ENCODE measurements around the gene UPK2.

Gene UPK2

DNA sequence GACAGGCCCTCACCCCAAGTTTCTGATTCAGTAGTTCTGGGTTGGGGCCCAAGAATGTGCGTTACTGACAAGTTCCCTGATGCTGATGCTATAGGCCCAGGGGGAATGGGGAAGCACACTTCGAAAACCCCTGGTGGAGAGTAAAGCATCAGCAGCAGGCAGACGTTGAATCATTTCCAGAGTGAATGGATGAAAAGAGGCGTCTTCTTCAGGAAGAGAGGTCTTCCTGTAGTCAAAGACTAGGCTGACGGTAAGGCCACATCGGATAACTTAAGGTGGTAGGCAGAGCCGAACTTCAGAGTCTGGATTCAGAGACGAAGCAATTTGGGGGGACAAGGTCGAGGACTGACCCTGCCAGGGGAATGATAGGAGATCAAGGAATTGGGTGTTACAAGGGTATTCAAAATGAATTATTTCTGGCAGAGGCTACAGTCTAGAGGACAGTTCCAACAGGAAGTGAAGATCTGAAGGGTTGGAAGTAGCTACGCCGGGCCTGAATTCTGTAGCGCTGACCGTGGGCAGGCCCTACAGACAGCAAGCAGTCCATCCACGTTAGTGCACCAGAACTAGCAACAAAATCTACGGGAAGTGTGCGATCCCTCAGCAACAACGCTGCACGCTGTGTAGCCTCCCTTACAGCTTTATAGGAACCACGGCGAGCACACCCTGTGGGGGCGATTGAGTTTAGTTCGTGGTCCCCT, 41.0 kb downstream of the UPK2 start:
- H3K4me3 ChIP-seq (ENCODE audit: low read length), result peak overlapping the region; percentile 90
- no peak for DNase-seq (ENCODE audit: low read depth)
- TF ChIP-seq, protein P1, sequence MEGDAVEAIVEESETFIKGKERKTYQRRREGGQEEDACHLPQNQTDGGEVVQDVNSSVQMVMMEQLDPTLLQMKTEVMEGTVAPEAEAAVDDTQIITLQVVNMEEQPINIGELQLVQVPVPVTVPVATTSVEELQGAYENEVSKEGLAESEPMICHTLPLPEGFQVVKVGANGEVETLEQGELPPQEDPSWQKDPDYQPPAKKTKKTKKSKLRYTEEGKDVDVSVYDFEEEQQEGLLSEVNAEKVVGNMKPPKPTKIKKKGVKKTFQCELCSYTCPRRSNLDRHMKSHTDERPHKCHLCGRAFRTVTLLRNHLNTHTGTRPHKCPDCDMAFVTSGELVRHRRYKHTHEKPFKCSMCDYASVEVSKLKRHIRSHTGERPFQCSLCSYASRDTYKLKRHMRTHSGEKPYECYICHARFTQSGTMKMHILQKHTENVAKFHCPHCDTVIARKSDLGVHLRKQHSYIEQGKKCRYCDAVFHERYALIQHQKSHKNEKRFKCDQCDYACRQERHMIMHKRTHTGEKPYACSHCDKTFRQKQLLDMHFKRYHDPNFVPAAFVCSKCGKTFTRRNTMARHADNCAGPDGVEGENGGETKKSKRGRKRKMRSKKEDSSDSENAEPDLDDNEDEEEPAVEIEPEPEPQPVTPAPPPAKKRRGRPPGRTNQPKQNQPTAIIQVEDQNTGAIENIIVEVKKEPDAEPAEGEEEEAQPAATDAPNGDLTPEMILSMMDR (conservative IDR thresholded peaks at IDR 0.05; ENCODE audit: low read depth, low read length), result peak; percentile 22

DNA sequence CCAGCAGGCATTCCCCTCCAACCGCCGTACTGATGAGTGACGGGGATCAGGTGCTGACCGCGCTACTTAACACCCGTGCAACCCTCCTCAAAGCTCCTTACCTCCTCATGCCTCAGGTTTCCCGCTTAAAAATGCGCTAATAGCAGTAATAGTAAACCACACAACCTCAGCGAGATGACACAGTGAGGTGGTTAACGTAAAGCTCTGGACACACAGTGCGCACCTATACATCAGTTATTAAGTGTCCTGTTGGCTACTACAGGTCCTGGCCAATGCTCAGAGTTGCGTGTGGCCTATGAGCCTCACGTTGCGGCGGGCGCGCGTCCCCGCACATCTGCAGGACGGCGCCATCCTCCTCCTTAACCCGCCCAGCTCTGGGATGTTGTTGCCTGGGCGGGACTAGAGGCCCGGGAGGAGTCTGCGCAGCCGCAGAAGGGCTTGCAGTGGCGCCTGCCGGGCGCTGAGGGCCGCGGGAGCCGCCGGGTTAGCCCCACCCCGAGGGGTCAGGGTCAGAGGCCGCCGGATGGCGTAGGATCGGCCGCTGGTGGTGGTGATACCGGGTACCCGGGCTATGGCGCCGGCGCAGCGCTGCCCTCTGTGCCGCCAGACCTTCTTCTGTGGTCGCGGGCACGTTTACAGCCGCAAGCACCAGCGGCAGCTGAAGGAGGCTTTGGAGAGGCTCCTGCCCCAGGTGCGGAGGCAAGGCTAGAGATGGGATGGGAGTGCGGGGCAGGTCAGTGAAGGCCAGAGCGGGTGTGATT, 41.7 kb downstream of the UPK2 start, which contains the start of gene CENATAC:
Gene CENATAC, plus strand, starts transcription at position 512 of the 761 bp plus-strand sequence. Its CDS starts 60 bp downstream, at position 572.
- H3K4me3 ChIP-seq (ENCODE audit: low read length), result peak within 1 kb of the TSS; percentile 90
- DNase-seq (ENCODE audit: low read depth), result peak; percentile 39
- TF ChIP-seq, protein P1 (conservative IDR thresholded peaks at IDR 0.05; ENCODE audit: low read depth, low read length), result no peak

DNA sequence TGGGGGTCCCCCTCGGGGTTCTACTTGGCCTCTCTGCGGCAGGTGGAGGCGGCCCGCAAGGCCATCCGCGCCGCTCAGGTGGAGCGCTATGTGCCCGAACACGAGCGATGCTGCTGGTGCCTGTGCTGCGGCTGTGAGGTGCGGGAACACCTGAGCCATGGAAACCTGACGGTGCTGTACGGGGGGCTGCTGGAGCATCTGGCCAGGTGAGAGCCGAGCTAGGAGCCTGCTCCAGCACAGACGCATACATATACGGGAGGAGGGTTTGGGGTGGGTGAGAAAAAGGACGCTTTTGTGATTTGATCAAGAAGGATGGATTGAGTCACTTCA, 42.3 kb downstream of the UPK2 start:
- peak overlapping the region; percentile 90 for H3K4me3 ChIP-seq (ENCODE audit: low read length)
- no peak for DNase-seq (ENCODE audit: low read depth)
- TF ChIP-seq, protein P1 (conservative IDR thresholded peaks at IDR 0.05; ENCODE audit: low read depth, low read length), result no peak

DNA sequence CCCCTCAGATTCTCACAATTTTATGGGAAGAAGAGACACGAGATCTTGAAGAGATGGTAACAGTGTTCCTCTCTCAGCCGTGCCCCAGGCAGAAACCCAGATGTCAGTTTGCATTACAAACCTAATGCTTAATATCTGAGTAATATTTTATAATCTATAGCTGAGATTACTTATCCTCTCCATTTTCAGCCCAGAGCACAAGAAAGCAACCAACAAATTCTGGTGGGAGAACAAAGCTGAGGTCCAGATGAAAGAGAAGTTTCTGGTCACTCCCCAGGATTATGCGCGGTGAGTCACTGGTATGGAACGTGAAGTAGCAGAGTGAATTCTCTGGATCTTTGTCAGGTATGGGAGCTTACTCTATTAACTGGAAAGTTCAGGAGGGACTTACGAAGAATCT, 42.7 kb downstream of the UPK2 start:
- TF ChIP-seq, protein P1 (conservative IDR thresholded peaks at IDR 0.05; ENCODE audit: low read depth, low read length), result no peak
- peak overlapping the region; percentile 90 for H3K4me3 ChIP-seq (ENCODE audit: low read length)
- DNase-seq (ENCODE audit: low read depth), result peak; percentile 86

DNA sequence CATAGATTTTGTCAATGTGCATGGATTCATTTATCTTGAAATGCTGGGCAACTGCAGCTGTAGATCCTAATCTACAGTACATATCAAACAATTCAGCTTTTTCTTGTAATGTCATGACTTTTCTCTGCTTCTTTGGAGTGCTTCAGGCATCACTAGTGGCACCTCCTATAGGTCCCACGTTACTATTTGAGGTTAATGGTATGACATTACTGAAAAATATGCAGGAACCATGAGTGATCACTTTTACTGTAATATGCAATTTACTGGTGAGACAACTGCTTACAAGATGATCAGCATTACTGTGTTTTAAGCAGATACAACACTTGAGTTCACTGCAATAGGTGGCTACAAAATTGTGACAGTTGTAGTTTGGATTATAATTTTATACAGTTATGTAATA, 44.8 kb downstream of the UPK2 start:
- no peak overlapping the region for H3K4me3 ChIP-seq (ENCODE audit: low read length)
- DNase-seq (ENCODE audit: low read depth), result no peak
- TF ChIP-seq, protein P1 (conservative IDR thresholded peaks at IDR 0.05; ENCODE audit: low read depth, low read length), result no peak

DNA sequence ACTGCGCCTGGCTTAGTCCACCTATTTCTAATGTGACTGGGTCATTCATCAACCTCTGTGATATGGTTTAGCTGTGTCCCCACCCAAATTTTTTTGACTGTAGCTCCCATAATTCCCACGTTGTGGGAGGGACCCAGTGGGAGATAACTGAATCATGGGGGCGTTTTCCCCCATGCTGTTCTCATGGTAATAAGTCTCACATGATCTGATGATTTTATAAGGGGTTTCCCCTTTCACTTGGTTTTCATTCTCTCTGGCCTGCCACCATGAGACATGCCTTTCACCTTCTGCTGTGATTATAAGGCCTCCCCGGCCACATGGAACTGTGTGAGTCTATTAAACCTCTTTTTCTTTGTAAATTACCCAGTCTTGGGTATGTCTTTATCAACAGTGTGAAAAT, 50.6 kb downstream of the UPK2 start:
- TF ChIP-seq, protein P1 (conservative IDR thresholded peaks at IDR 0.05; ENCODE audit: low read depth, low read length), result no peak
- no peak for DNase-seq (ENCODE audit: low read depth)
- H3K4me3 ChIP-seq (ENCODE audit: low read length), result no peak overlapping the region

Data from retinal pigment epithelial cell (primary cell).